IMR-90 (cell line): ENCODE data around the gene PCNX4. TPM values are rescaled to one million over a fixed set of nuclear protein-coding genes. Genes with fewer than 3 reads are reported as not detected.

Experiments
- ATAC-seq: fragments of 200-7000 bp; cut with Tn5 transposase; 2 replicates; pipeline ENCODE4 v1.9.1; 2020; ENCODE audit warnings: low read depth, mild to moderate bottlenecking, moderate library complexity
- BruUV-seq: library from RNA; stranded (reverse); fragments of 400-500 nt; replicated peaks from 2 replicates; lab custom pipeline; 2021; lab: Mats Ljungman, UMichigan
- CTCF ChIA-PET: fragments of 300-600 bp; formaldehyde crosslinking; extraction: SDS; loops from one replicate; lab custom pipeline; 2021; ENCODE audit warnings: antibody characterized with exemption; lab: Yijun Ruan, JAX
- POLR2A ChIA-PET: fragments of 300-600 bp; sonication (Branson Sonifier 250); formaldehyde crosslinking; loops from one replicate; lab custom pipeline; 2022; ENCODE audit warnings: antibody characterized with exemption; ENCODE audit not compliant: unreplicated experiment; lab: Charles Lee
- DNase-seq: peaks from one replicate; pipeline ENCODE4 v3.0.0; 2013
- H2AFZ ChIP-seq: replicated peaks from 2 replicates; pipeline ENCODE3; 2013; ENCODE audit warnings: low read length, mild to moderate bottlenecking; ENCODE audit not compliant: poor library complexity
- H2AK5ac ChIP-seq: 2 replicates; pipeline ENCODE4 v1.6.1; 2013; ENCODE audit warnings: low read depth, low read length, inconsistent platforms
- H2AK9ac ChIP-seq: replicated peaks from 2 replicates; pipeline ENCODE3; 2013; ENCODE audit warnings: mild to moderate bottlenecking, low read depth, low read length, moderate library complexity; ENCODE audit not compliant: poor library complexity
- H2BK120ac ChIP-seq: 2 replicates; pipeline ENCODE4 v1.6.1; 2013; ENCODE audit warnings: low read depth, low read length, inconsistent platforms
- H2BK15ac ChIP-seq: 3 replicates; pipeline ENCODE4 v1.6.1; 2013; ENCODE audit warnings: low read depth, low read length, inconsistent platforms
- H2BK20ac ChIP-seq: 2 replicates; pipeline ENCODE4 v1.6.1; 2013; ENCODE audit warnings: low read depth, mild to moderate bottlenecking, inconsistent platforms, low read length, moderate library complexity
- H2BK5ac ChIP-seq: 2 replicates; pipeline ENCODE4 v1.6.1; 2013; ENCODE audit warnings: mild to moderate bottlenecking, low read depth, low read length, inconsistent platforms; ENCODE audit not compliant: poor library complexity, severe bottlenecking
- H3K14ac ChIP-seq: replicated peaks from 2 replicates; pipeline ENCODE4 v1.6.1; 2013; ENCODE audit warnings: low read depth, low read length, inconsistent platforms
- H3K18ac ChIP-seq: 2 replicates; pipeline ENCODE4 v1.6.1; 2013; ENCODE audit warnings: low read depth, low read length, control low read depth
- H3K23ac ChIP-seq: 2 replicates; pipeline ENCODE4 v1.6.1; 2013; ENCODE audit warnings: low read depth, low read length, inconsistent platforms
- H3K27ac ChIP-seq: 2 replicates; pipeline ENCODE4 v1.5.1; 2013; ENCODE audit warnings: mild to moderate bottlenecking, control low read depth, low read length; ENCODE audit not compliant: insufficient read depth
- H3K27me3 ChIP-seq: 2 replicates; pipeline ENCODE4 v1.6.1; 2013; ENCODE audit warnings: low read length; ENCODE audit not compliant: control insufficient read depth, insufficient read depth
- H3K36me3 ChIP-seq: 2 replicates; pipeline ENCODE4 v1.6.1; 2013; ENCODE audit warnings: low read length, mixed read lengths; ENCODE audit not compliant: control insufficient read depth, insufficient read depth
- H3K4ac ChIP-seq: 2 replicates; pipeline ENCODE4 v1.6.1; 2013; ENCODE audit warnings: low read depth, low read length, inconsistent platforms
- H3K4me1 ChIP-seq: 2 replicates; pipeline ENCODE4 v1.6.1; 2013; ENCODE audit warnings: low read length, mixed read lengths; ENCODE audit not compliant: control insufficient read depth, insufficient read depth
- H3K4me2 ChIP-seq: 2 replicates; pipeline ENCODE4 v1.6.1; 2013; ENCODE audit warnings: low read depth, mild to moderate bottlenecking, control low read depth, low read length, moderate library complexity
- H3K4me3 ChIP-seq: 2 replicates; pipeline ENCODE4 v1.5.1; 2013; ENCODE audit warnings: low read depth, mild to moderate bottlenecking, control low read depth, low read length, moderate library complexity; ENCODE audit not compliant: insufficient read depth
- H3K56ac ChIP-seq: 2 replicates; pipeline ENCODE4 v1.6.1; 2013; ENCODE audit warnings: low read length, inconsistent platforms; ENCODE audit not compliant: insufficient read depth; ENCODE audit errors: extremely low read depth
- H3K79me1 ChIP-seq, 2 experiments: 2 replicates each; pipeline ENCODE4 v1.6.1; 2013; ENCODE audit warnings: low read length in 2 of 2, inconsistent platforms in 1 of 2, low read depth in 1 of 2
- H3K9ac ChIP-seq: 2 replicates; pipeline ENCODE4 v1.6.1; 2013; ENCODE audit warnings: low read depth, low read length, control low read depth
- H3K9me1 ChIP-seq: 2 replicates; pipeline ENCODE4 v1.6.1; 2013; ENCODE audit warnings: low read length, inconsistent platforms; ENCODE audit not compliant: insufficient read depth
- H3K9me3 ChIP-seq: 2 replicates; pipeline ENCODE4 v1.6.1; 2013; ENCODE audit warnings: low read length; ENCODE audit not compliant: control insufficient read depth, insufficient read depth
- H4K20me1 ChIP-seq: 2 replicates; pipeline ENCODE4 v1.6.1; 2013; ENCODE audit warnings: low read length, inconsistent platforms; ENCODE audit not compliant: insufficient read depth
- H4K5ac ChIP-seq: 2 replicates; pipeline ENCODE4 v1.6.1; 2013; ENCODE audit warnings: mild to moderate bottlenecking, low read depth, low read length, control low read depth
- H4K8ac ChIP-seq, 2 experiments: 2 replicates each; pipeline ENCODE4 v1.6.1; 2013; ENCODE audit warnings: low read depth in 2 of 2, low read length in 2 of 2, control low read depth in 1 of 2, inconsistent platforms in 1 of 2
- H4K91ac ChIP-seq: 2 replicates; pipeline ENCODE4 v1.6.1; 2013; ENCODE audit warnings: low read depth, low read length, inconsistent platforms; ENCODE audit not compliant: insufficient read depth
- CEBPB ChIP-seq: IDR thresholded peaks from 2 replicates; pipeline ENCODE4 v1.6.1; 2012; ENCODE audit warnings: low read depth, low read length, improper control_type of control experiment
- CHD1 ChIP-seq: IDR thresholded peaks from 2 replicates; pipeline ENCODE4 v1.6.1; 2012; ENCODE audit warnings: low read depth, low read length, improper control_type of control experiment
- FOS ChIP-seq: fragments of 150-350 bp; IDR thresholded peaks from 2 replicates; pipeline ENCODE4 v1.6.1; 2016; ENCODE audit warnings: low read depth, low read length
- MAZ ChIP-seq: IDR thresholded peaks from 2 replicates; pipeline ENCODE4 v1.6.1; 2012; ENCODE audit warnings: low read depth, mild to moderate bottlenecking, low read length, improper control_type of control experiment, moderate library complexity, borderline replicate concordance
- MXI1 ChIP-seq: IDR thresholded peaks from 2 replicates; pipeline ENCODE4 v1.6.1; 2012; ENCODE audit warnings: low read depth, mild to moderate bottlenecking, low read length, moderate library complexity, borderline replicate concordance
- NFE2L2 ChIP-seq: fragments of 150-350 bp; IDR thresholded peaks from 2 replicates; pipeline ENCODE4 v1.6.1; 2016; ENCODE audit warnings: low read depth, mild to moderate bottlenecking, low read length
- POLR2A ChIP-seq: IDR thresholded peaks from 2 replicates; pipeline ENCODE4 v1.6.1; 2012; ENCODE audit warnings: mild to moderate bottlenecking, low read depth, low read length
- RAD21 ChIP-seq: IDR thresholded peaks from 2 replicates; pipeline ENCODE4 v1.6.1; 2012; ENCODE audit warnings: low read length, improper control_type of control experiment
- RCOR1 ChIP-seq: IDR thresholded peaks from 2 replicates; pipeline ENCODE4 v1.6.1; 2012; ENCODE audit warnings: mild to moderate bottlenecking, low read length, improper control_type of control experiment; ENCODE audit not compliant: insufficient replicate concordance
- RFX5 ChIP-seq: IDR thresholded peaks from 2 replicates; pipeline ENCODE4 v1.8.0; 2012; ENCODE audit warnings: low read depth, mild to moderate bottlenecking, low read length, moderate library complexity
- SMC3 ChIP-seq: fragments of 150-350 bp; IDR thresholded peaks from 2 replicates; pipeline ENCODE4 v1.6.1; 2016; ENCODE audit warnings: low read depth, mild to moderate bottlenecking, antibody characterized with exemption, low read length, moderate library complexity
- USF2 ChIP-seq: fragments of 150-350 bp; IDR thresholded peaks from 2 replicates; pipeline ENCODE4 v1.6.1; 2017; ENCODE audit warnings: mild to moderate bottlenecking, antibody characterized with exemption, low read length, low read depth
- WGBS, 2 experiments: methylation state at CpG; one replicate each; pipeline versions ENCODE4 v1.1.5 to v1.1.7; 2013; ENCODE audit warnings: missing lambda C conversion rate in 2 of 2; ENCODE audit not compliant: insufficient read length in 1 of 2; ENCODE audit errors: extremely low coverage in 2 of 2; 5-methylcytosine and 5-hydroxymethylcytosine counted together
- dilution Hi-C: fragments of 300-500 bp; cut with HindIII; formaldehyde crosslinking; loops from one replicate; pipeline ENCODE4 v1.14.3; 2018; ENCODE audit warnings: low sequenced_read_pairs; ENCODE audit not compliant: unreplicated experiment
- in situ Hi-C: fragments of 300-500 bp; cut with MboI; formaldehyde crosslinking; loops from 3 replicates; pipeline ENCODE4 v1.14.3; 2019; ENCODE audit warnings: low sequenced_read_pairs, inconsistent platforms, mixed read lengths
- intact Hi-C: fragments of 100-400 bp; cut with micrococcal nuclease; formaldehyde crosslinking; loops from 2 replicates; pipeline ENCODE4 v1.10.0; 2022
- polyA plus RNA-seq, 3 experiments: library from polyadenylated mRNA; depleted of rRNA; stranded (reverse); fragments of >200 nt; gene quantifications; 2 replicates each; pipeline ENCODE4 v1.2.3, GENCODE V29; 2012; ENCODE audit warnings: low replicate concordance in 1 of 3
- total RNA-seq: library from RNA; depleted of rRNA; stranded (reverse); fragments of >200 nt; gene quantifications from 2 replicates; pipeline ENCODE4 v1.2.3, GENCODE V29; 2012
- TF ChIP-seq, protein P1 (sequence below): fragments of 150-350 bp; IDR thresholded peaks from 2 replicates; pipeline ENCODE4 v1.6.1; 2016; ENCODE audit warnings: low read depth, mild to moderate bottlenecking, low read length, moderate library complexity, borderline replicate concordance

The PCNX4 gene
- total and polyA plus RNA-seq, 2 of the 4 experiments (the other 2 are of a cell fraction) = 55.4 to 128 TPM

- no peak overlapping the region for H2AK9ac ChIP-seq
- H4K8ac ChIP-seq = no peak overlapping the region
- H2BK20ac ChIP-seq = no peak overlapping the region
- no peak overlapping the region for H3K4me3 ChIP-seq
- H3K27ac ChIP-seq = no peak overlapping the region
- no peaks in the 10 kb centered on the region for H3K9me1 ChIP-seq
- ChIA-PET POLR2A (no interaction called here), CTCF (interaction anchor here (0.9 to 2.8 kb wide), 7 partner anchors 8 to 551 kb away, joined by 3 to 28 read pairs (median 4); no protein-coding TSS in a partner anchor)
- H3K23ac ChIP-seq = no peak overlapping the region
- no peak for ATAC-seq
- no TSS peak for BruUV-seq
- H2BK5ac ChIP-seq = no peak overlapping the region
- no peak overlapping the region for H2AFZ ChIP-seq
- H3K27me3 ChIP-seq = peaks cover 6% of the 10 kb centered on the region
- no peak overlapping the region for H2AK5ac ChIP-seq
- H3K14ac ChIP-seq = no peak overlapping the region
- no peak for DNase-seq
- no peaks in the 10 kb centered on the region for H4K20me1 ChIP-seq
- no peak for TF ChIP-seq NFE2L2
- TF ChIP-seq USF2 = no peak
- TF ChIP-seq, protein P1, sequence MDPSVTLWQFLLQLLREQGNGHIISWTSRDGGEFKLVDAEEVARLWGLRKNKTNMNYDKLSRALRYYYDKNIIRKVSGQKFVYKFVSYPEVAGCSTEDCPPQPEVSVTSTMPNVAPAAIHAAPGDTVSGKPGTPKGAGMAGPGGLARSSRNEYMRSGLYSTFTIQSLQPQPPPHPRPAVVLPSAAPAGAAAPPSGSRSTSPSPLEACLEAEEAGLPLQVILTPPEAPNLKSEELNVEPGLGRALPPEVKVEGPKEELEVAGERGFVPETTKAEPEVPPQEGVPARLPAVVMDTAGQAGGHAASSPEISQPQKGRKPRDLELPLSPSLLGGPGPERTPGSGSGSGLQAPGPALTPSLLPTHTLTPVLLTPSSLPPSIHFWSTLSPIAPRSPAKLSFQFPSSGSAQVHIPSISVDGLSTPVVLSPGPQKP = no peak
- TF ChIP-seq RAD21 = no peak
- TF ChIP-seq RCOR1 = no peak
- no peak for TF ChIP-seq POLR2A
- TF ChIP-seq SMC3 = no peak
- no peak for TF ChIP-seq FOS
- no peak for TF ChIP-seq CHD1
- TF ChIP-seq MAZ = no peak
- TF ChIP-seq RFX5 = no peak
- no peak for TF ChIP-seq CEBPB
- no peak for TF ChIP-seq MXI1
- H2BK15ac ChIP-seq = no peak overlapping the region
- WGBS, 2 experiments = 100% methylated on average over 1 of the region's 3 CpGs; no CpG with 5 or more reads in 1 of the 2 experiments
- H3K4ac ChIP-seq = no peak overlapping the region
- no peak overlapping the region for H3K56ac ChIP-seq
- H3K9ac ChIP-seq = no peak overlapping the region
- H2BK120ac ChIP-seq = no peak overlapping the region
- H4K5ac ChIP-seq = no peak overlapping the region
- dilution Hi-C loops = no loop called here
- H3K9me3 ChIP-seq = no peaks in the 10 kb centered on the region
- H3K4me2 ChIP-seq = no peak overlapping the region
- no peaks in the 10 kb centered on the region for H3K36me3 ChIP-seq
- H3K18ac ChIP-seq = no peak overlapping the region
- no peaks in the 10 kb centered on the region for H3K4me1 ChIP-seq
- H4K91ac ChIP-seq = no peak overlapping the region
- H3K79me1 ChIP-seq = no peaks in the 10 kb centered on the region
- in situ Hi-C loops = loop anchor here (5.0 kb wide), 2 partner anchors 116 to 216 kb away; no protein-coding TSS in a partner anchor
- intact Hi-C loops = loop anchor here (5.0 kb wide), 1 partner anchor 491 kb away; no protein-coding TSS in a partner anchor
Measured at GRCh38 chr14:60183138-60183537, 91.4 kb downstream of the PCNX4 start.
